GM23338 (cell line): ENCODE data around the gene GRID1. TPM values are rescaled to one million over a fixed set of nuclear protein-coding genes. Genes with fewer than 3 reads are reported as not detected.

Source experiments
- ATAC-seq: fragments of 200-7000 bp; cut with Tn5 transposase; 3 replicates; pipeline ENCODE4 v1.9.1; 2020
- DNase-seq: peaks from one replicate; pipeline ENCODE4 v3.0.0-alpha.2; 2015; ENCODE audit warnings: low spot score
- H2AFZ ChIP-seq: fragments of 200-600 bp; sonication (generic); 2 replicates; pipeline ENCODE4 v1.8.0; 2016; ENCODE audit warnings: antibody characterized with exemption, mild to moderate bottlenecking, moderate library complexity
- H3F3A ChIP-seq: fragments of 200-600 bp; sonication (generic); replicated peaks from 2 replicates; pipeline ENCODE4 v1.8.0; 2017; ENCODE audit warnings: antibody characterized with exemption, mixed run types, low read depth
- H3K27ac ChIP-seq: fragments of 200-600 bp; sonication (generic); 2 replicates; pipeline ENCODE4 v1.6.1; 2016; ENCODE audit warnings: low read depth
- H3K27me3 ChIP-seq: fragments of 200-600 bp; sonication (generic); 2 replicates; pipeline ENCODE4 v1.8.0; 2016; ENCODE audit warnings: mild to moderate bottlenecking, mixed run types, moderate library complexity; ENCODE audit not compliant: insufficient read depth
- H3K36me3 ChIP-seq: fragments of 200-600 bp; sonication (generic); 2 replicates; pipeline ENCODE4 v1.8.0; 2016; ENCODE audit warnings: mild to moderate bottlenecking; ENCODE audit not compliant: insufficient read depth
- H3K4me1 ChIP-seq: fragments of 200-600 bp; sonication (generic); 2 replicates; pipeline ENCODE4 v1.8.0; 2016; ENCODE audit warnings: mild to moderate bottlenecking, moderate library complexity; ENCODE audit not compliant: insufficient read depth
- H3K4me2 ChIP-seq: fragments of 200-600 bp; sonication (generic); 2 replicates; pipeline ENCODE4 v1.7.1; 2017; ENCODE audit warnings: mixed run types
- H3K4me3 ChIP-seq: fragments of 200-600 bp; sonication (generic); 2 replicates; pipeline ENCODE4 v1.6.1; 2016; ENCODE audit warnings: mixed run types
- H3K79me2 ChIP-seq: fragments of 200-600 bp; sonication (generic); replicated peaks from 2 replicates; pipeline ENCODE4 v1.8.0; 2017; ENCODE audit warnings: mild to moderate bottlenecking; ENCODE audit not compliant: insufficient read depth
- H3K9me2 ChIP-seq: fragments of 200-600 bp; sonication (generic); 2 replicates; pipeline ENCODE4 v1.8.0; 2017; ENCODE audit not compliant: insufficient read depth
- H4K20me1 ChIP-seq: fragments of 200-600 bp; sonication (generic); replicated peaks from 2 replicates; pipeline ENCODE4 v1.8.0; 2017; ENCODE audit warnings: mild to moderate bottlenecking; ENCODE audit not compliant: insufficient read depth
- H3K27ac Mint-ChIP-seq: 2 replicates; pipeline ENCODE4 v1.8.0; 2020; ENCODE audit warnings: inconsistent platforms, mild to moderate bottlenecking, moderate library complexity, mixed read lengths
- H3K27me3 Mint-ChIP-seq: 3 replicates; pipeline ENCODE4 v1.8.0; 2022; ENCODE audit warnings: low read depth, mild to moderate bottlenecking, moderate library complexity, mixed read lengths, inconsistent platforms; ENCODE audit not compliant: insufficient read depth, poor library complexity
- H3K36me3 Mint-ChIP-seq: 3 replicates; pipeline ENCODE4 v1.8.0; 2021; ENCODE audit warnings: low read depth, mild to moderate bottlenecking, inconsistent platforms, moderate library complexity, mixed read lengths
- H3K4me1 Mint-ChIP-seq: 3 replicates; pipeline ENCODE4 v1.8.0; 2020; ENCODE audit warnings: mild to moderate bottlenecking, inconsistent platforms, mixed read lengths
- H3K4me3 Mint-ChIP-seq: 3 replicates; pipeline ENCODE4 v1.8.0; 2021; ENCODE audit warnings: moderate library complexity, mild to moderate bottlenecking, inconsistent platforms, mixed read lengths
- H3K9me3 Mint-ChIP-seq: 3 replicates; pipeline ENCODE4 v1.8.0; 2020; ENCODE audit warnings: moderate library complexity, mild to moderate bottlenecking, inconsistent platforms, mixed read lengths
- CREB1 ChIP-seq: fragments of 250-450 bp; sonication (Bioruptor Pico); IDR thresholded peaks from 2 replicates; pipeline ENCODE4 v1.5.0; 2020; ENCODE audit warnings: low read depth, mild to moderate bottlenecking, moderate library complexity
- EZH2 ChIP-seq: fragments of 200-600 bp; sonication (generic); IDR thresholded peaks from one replicate; pipeline ENCODE4 v1.8.0; 2017; ENCODE audit warnings: antibody characterized with exemption, mild to moderate bottlenecking, low read depth; ENCODE audit not compliant: unreplicated experiment
- EZH2phosphoT487 ChIP-seq: fragments of 200-600 bp; sonication (generic); IDR thresholded peaks from one replicate; pipeline ENCODE4 v1.8.1; 2018; ENCODE audit warnings: antibody characterized with exemption; ENCODE audit not compliant: unreplicated experiment
- JUNB ChIP-seq: IDR thresholded peaks from one replicate; pipeline ENCODE4 v1.6.1; 2016; ENCODE audit warnings: antibody characterized with exemption; ENCODE audit not compliant: unreplicated experiment
- POLR2AphosphoS5 ChIP-seq: IDR thresholded peaks from 2 replicates; pipeline ENCODE4 v1.6.1; 2016; ENCODE audit warnings: antibody characterized with exemption, low read depth
- STAT1 ChIP-seq: IDR thresholded peaks from one replicate; pipeline ENCODE4 v1.6.1; 2016; ENCODE audit warnings: antibody characterized with exemption; ENCODE audit not compliant: unreplicated experiment
- polyA plus RNA-seq: library from polyadenylated mRNA; unstranded; fragments of >200 nt; fragmentation: Nextera tagmentation; extraction: Ambion mirVana; gene quantifications from 2 replicates; pipeline ENCODE4 v1.2.1, GENCODE V29; 2016
- total RNA-seq: library from RNA; depleted of rRNA; stranded (reverse); fragments of >200 nt; shearing (Covaris generic); gene quantifications from 2 replicates; pipeline ENCODE4 v1.2.3, GENCODE V29; 2014
- TF ChIP-seq, protein P1 (sequence below): IDR thresholded peaks from one replicate; pipeline ENCODE4 v1.6.1; 2018; ENCODE audit warnings: antibody characterized with exemption; ENCODE audit not compliant: unreplicated experiment
- TF ChIP-seq, protein P2 (sequence below), 2 experiments: fragments of 200-600 bp in 1 of 2; sonication (generic) in 1 of 2; conservative IDR thresholded peaks; 2 replicates each; pipeline versions ENCODE4 v1.5.1 to v1.6.1; 2016 to 2017; ENCODE audit warnings: antibody characterized with exemption in 2 of 2, low read depth in 2 of 2, mild to moderate bottlenecking in 2 of 2, moderate library complexity in 1 of 2

GRID1 gene
- total and polyA plus RNA-seq, 2 experiments from 2014 or later, result 0.14 to 0.15 TPM

- Mint-ChIP-seq H3K9me3 (no peaks in the 10 kb centered on the region; the same call in 1 of the 3 replicates), H3K27me3 (peaks cover 41% of the 10 kb centered on the region), H3K4me3 (no peak overlapping the region), H3K4me1 (peaks cover 9% of the 10 kb centered on the region), H3K36me3 (no peaks in the 10 kb centered on the region; the same call in 2 of the 3 replicates), H3K27ac (no peak overlapping the region)
- Histone ChIP-seq H4K20me1 (0 out of 2 replicates have a peak, but pooled peaks cover 4% of the 10 kb centered on the region), H3K79me2 (no peaks in the 10 kb centered on the region), H3K4me2 (no peak overlapping the region), H2AFZ (no peak overlapping the region), H3K36me3 (no peaks in the 10 kb centered on the region), H3F3A (no peaks in the 10 kb centered on the region), H3K27ac (no peak overlapping the region), H3K27me3 (peaks cover 45% of the 10 kb centered on the region), H3K4me3 (no peak overlapping the region), H3K9me2 (no peaks in the 10 kb centered on the region), H3K4me1 (peaks cover 9% of the 10 kb centered on the region; the same call in 1 of the 2 replicates)
- no peak for DNase-seq
- TF ChIP-seq, protein P1, sequence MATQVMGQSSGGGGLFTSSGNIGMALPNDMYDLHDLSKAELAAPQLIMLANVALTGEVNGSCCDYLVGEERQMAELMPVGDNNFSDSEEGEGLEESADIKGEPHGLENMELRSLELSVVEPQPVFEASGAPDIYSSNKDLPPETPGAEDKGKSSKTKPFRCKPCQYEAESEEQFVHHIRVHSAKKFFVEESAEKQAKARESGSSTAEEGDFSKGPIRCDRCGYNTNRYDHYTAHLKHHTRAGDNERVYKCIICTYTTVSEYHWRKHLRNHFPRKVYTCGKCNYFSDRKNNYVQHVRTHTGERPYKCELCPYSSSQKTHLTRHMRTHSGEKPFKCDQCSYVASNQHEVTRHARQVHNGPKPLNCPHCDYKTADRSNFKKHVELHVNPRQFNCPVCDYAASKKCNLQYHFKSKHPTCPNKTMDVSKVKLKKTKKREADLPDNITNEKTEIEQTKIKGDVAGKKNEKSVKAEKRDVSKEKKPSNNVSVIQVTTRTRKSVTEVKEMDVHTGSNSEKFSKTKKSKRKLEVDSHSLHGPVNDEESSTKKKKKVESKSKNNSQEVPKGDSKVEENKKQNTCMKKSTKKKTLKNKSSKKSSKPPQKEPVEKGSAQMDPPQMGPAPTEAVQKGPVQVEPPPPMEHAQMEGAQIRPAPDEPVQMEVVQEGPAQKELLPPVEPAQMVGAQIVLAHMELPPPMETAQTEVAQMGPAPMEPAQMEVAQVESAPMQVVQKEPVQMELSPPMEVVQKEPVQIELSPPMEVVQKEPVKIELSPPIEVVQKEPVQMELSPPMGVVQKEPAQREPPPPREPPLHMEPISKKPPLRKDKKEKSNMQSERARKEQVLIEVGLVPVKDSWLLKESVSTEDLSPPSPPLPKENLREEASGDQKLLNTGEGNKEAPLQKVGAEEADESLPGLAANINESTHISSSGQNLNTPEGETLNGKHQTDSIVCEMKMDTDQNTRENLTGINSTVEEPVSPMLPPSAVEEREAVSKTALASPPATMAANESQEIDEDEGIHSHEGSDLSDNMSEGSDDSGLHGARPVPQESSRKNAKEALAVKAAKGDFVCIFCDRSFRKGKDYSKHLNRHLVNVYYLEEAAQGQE, result no peak
- TF ChIP-seq EZH2, result no peak
- TF ChIP-seq JUNB, result no peak
- ATAC-seq, result no peak
Measured at GRCh38 chr10:86359111-86359510, 7.5 kb downstream of the GRID1 start.

GRCh38 chr10:86357676-86358075, 8.9 kb downstream of the GRID1 start:
- no peaks in the 10 kb centered on the region for H3K36me3 Mint-ChIP-seq
- Histone ChIP-seq H3K79me2 (no peaks in the 10 kb centered on the region), H3K9me2 (no peaks in the 10 kb centered on the region), H3K4me2 (no peak overlapping the region), H3K27me3 (peaks cover 31% of the 10 kb centered on the region), H4K20me1 (no peaks in the 10 kb centered on the region), H3K4me1 (0 out of 2 replicates have a peak, but pooled peaks cover 2% of the 10 kb centered on the region), H3K27ac (no peak overlapping the region), H2AFZ (no peak overlapping the region), H3K4me3 (no peak overlapping the region), H3K36me3 (no peaks in the 10 kb centered on the region), H3F3A (no peaks in the 10 kb centered on the region)
- TF ChIP-seq, protein P1, result no peak
- no peak for TF ChIP-seq STAT1
- TF ChIP-seq POLR2AphosphoS5, result no peak
- no peak for TF ChIP-seq EZH2
- no peak for TF ChIP-seq EZH2phosphoT487
- no peak for TF ChIP-seq CREB1 (CRISPR knock-in tag)
- TF ChIP-seq, protein P2, sequence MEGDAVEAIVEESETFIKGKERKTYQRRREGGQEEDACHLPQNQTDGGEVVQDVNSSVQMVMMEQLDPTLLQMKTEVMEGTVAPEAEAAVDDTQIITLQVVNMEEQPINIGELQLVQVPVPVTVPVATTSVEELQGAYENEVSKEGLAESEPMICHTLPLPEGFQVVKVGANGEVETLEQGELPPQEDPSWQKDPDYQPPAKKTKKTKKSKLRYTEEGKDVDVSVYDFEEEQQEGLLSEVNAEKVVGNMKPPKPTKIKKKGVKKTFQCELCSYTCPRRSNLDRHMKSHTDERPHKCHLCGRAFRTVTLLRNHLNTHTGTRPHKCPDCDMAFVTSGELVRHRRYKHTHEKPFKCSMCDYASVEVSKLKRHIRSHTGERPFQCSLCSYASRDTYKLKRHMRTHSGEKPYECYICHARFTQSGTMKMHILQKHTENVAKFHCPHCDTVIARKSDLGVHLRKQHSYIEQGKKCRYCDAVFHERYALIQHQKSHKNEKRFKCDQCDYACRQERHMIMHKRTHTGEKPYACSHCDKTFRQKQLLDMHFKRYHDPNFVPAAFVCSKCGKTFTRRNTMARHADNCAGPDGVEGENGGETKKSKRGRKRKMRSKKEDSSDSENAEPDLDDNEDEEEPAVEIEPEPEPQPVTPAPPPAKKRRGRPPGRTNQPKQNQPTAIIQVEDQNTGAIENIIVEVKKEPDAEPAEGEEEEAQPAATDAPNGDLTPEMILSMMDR (conservative IDR thresholded peaks at IDR 0.05; ENCODE audit: low read depth in 2 of 2), result no peak
- no peak for TF ChIP-seq JUNB
- peaks cover 33% of the 10 kb centered on the region for H3K27me3 Mint-ChIP-seq
- H3K4me3 Mint-ChIP-seq, result no peak overlapping the region
- H3K4me1 Mint-ChIP-seq, result peaks cover 4% of the 10 kb centered on the region
- H3K27ac Mint-ChIP-seq, result no peak overlapping the region
- DNase-seq (no peak), ATAC-seq (no peak)
- H3K9me3 Mint-ChIP-seq, result no peaks in the 10 kb centered on the region
